ENCODE measurements around the gene C14orf180. TPM values are rescaled to one million over a fixed set of nuclear protein-coding genes. Genes with fewer than 3 reads are reported as not detected.

The C14orf180 gene
- total and polyA plus RNA-seq, 9 donors: 0.12 to 0.40 (median 0.13) TPM; not detected in 2

GRCh38 chr14:104563191-104563741 lies 16.3 kb upstream of the C14orf180 start:
- no peak overlapping the region for H3K4me3 ChIP-seq
- DNase-seq: no peak
- H3K27me3 ChIP-seq: no peaks in the 10 kb centered on the region
- H3K9me3 ChIP-seq: no peaks in the 10 kb centered on the region
- no peaks in the 10 kb centered on the region for H3K4me1 ChIP-seq (ENCODE audit: insufficient read depth)
- H3K27ac ChIP-seq: no peak overlapping the region
- WGBS, 3 donors: 60 to 66% (median 65%) methylated on average over 11 to 15 of the region's 15 CpGs
- H3K36me3 ChIP-seq: no peaks in the 10 kb centered on the region
- TF ChIP-seq EP300 (IDR thresholded peaks at IDR 0.05): no peak
- no peak for TF ChIP-seq POLR2A (IDR thresholded peaks at IDR 0.05)
- no peak for TF ChIP-seq CTCF (IDR thresholded peaks at IDR 0.05)
- intact Hi-C loops (cut with DNase I): loop anchor here in 2 of 4 donors (5.0 to 10.0 kb wide), 3 partner anchors 426 to 486 kb away; partner anchors contain the start of genes KIF26A (in 2 of the 2) and ASPG (in 1 of the 2)

GRCh38 chr14:104563742-104564615 lies 15.6 kb upstream of the C14orf180 start:
- WGBS, 3 donors: 3 to 6% (median 6%) methylated on average over 27 of the region's 27 CpGs
- DNase-seq: peak; percentile 62 to 84 (median 81)
- peak; percentile 21 for TF ChIP-seq POLR2A (IDR thresholded peaks at IDR 0.05)
- TF ChIP-seq CTCF (IDR thresholded peaks at IDR 0.05): peak; percentile 79 to 92 (median 90)
- TF ChIP-seq EP300 (IDR thresholded peaks at IDR 0.05): no peak
- intact Hi-C loops (cut with DNase I): loop anchor here (2.0 to 10.0 kb wide), 4 partner anchors 427 to 487 kb away; partner anchors contain the start of genes KIF26A (in 2 of the 4) and ASPG (in 1 of the 4)
- H3K36me3 ChIP-seq: no peaks in the 10 kb centered on the region
- H3K4me1 ChIP-seq (ENCODE audit: insufficient read depth): no peaks in the 10 kb centered on the region
- no peaks in the 10 kb centered on the region for H3K27me3 ChIP-seq
- no peaks in the 10 kb centered on the region for H3K9me3 ChIP-seq
- no peak overlapping the region for H3K4me3 ChIP-seq
- H3K27ac ChIP-seq: no peak overlapping the region

- TF ChIP-seq POLR2A (IDR thresholded peaks at IDR 0.05): no peak
- no peak for TF ChIP-seq EP300 (IDR thresholded peaks at IDR 0.05)
- no peak for TF ChIP-seq CTCF (IDR thresholded peaks at IDR 0.05)
- Histone ChIP-seq H3K36me3 (no peaks in the 10 kb centered on the region), H3K4me3 (no peak overlapping the region), H3K27ac (no peak overlapping the region), H3K9me3 (no peaks in the 10 kb centered on the region), H3K4me1 (ENCODE audit: insufficient read depth) (no peaks in the 10 kb centered on the region), H3K27me3 (no peaks in the 10 kb centered on the region)
- intact Hi-C loops (cut with DNase I): loop anchor here (2.0 to 10.0 kb wide), 5 partner anchors 428 to 488 kb away; partner anchors contain the start of genes KIF26A (in 2 of the 4) and ASPG (in 1 of the 4)
- DNase-seq: no peak
- WGBS, 3 donors: 52 to 61% (median 55%) methylated on average over 30 of the region's 30 CpGs
Measured at GRCh38 chr14:104564744-104565679, 14.6 kb upstream of the C14orf180 start.

Measured in ovary (tissue), 9 donors.